OCI-LY3 (cell line): Measurements from ENCODE around the gene KIAA1328.

Source experiments
- CTCF ChIP-seq: fragments of 200-600, 300-600 bp; sonication (generic); IDR thresholded peaks from 2 replicates; pipeline ENCODE4 v1.5.1; 2014; ENCODE audit warnings: antibody characterized with exemption, low read length, low read depth
- EZH2phosphoT487 ChIP-seq: fragments of 200-600 bp; shearing (Covaris generic); IDR thresholded peaks from 2 replicates; pipeline ENCODE4 v1.6.1; 2018; ENCODE audit warnings: antibody characterized with exemption, mixed run types, low read depth

GRCh38 chr18:37210781-37211180 lies 381.9 kb downstream of the KIAA1328 start:
- no peak for TF ChIP-seq CTCF
- no peak for TF ChIP-seq EZH2phosphoT487
